ENCODE data around the gene COIL.
A peak's percentile ranks its signal among the peaks of the same experiment; 100 is the strongest.

Gene COIL

DNA sequence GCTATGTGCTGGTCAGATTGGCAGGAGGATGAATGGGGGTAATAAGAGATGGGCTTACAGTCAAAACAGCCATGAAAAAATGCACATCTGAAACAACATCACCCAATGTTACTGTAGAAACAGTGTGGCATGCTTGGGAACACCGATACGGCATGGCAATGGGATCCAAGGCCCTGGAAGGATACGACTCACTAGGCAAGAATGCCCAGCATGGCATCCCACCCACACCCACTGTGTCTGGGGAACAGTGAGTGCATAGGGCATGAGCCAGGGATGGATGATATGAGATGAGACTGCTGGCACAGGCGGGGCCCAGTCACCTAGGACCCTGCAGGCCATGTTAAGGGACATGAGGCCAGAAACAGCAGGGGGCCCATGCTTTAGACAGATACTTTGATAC is 58.5 kb downstream of the COIL start:
- no peak for DNase-seq

DNA sequence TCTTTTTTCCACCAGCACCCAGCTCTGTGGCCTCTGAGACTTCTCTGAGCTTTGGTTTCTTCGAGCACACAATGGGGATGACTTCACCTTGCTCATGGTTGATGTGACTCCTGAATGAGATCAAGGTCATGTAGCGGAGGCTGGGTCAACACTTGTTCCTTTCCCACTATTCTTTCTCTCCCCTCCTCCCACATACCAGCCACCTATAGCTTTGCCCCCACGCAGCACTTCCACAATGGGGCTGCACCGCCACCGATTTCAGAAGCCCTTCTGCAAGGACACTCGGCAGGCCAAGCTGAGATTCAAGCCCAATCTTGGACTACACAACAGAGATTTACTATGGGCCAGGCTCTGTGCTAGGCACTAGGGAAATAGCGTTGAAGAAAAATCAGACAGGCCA is 61.4 kb downstream of the COIL start:
- no peak for DNase-seq

DNA sequence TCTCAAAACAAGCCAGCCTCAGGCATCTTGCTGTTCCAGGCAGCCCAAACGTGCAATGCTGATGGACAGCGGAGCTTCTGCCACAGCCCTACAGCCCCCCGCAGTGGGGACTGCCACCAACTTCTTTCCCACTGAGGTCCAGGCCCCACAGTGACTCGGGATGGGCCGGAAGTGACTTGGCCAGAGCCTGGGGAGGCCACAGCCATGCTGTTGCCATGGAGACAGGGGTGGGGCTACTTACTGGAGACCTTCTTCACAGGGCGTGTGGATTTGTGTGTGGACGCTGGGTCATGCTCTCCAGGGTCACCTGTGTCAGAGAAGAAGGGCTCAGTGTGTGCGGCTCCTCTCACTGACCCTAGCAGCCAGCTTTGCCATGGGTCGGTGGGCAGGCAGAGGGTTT is 62.0 kb downstream of the COIL start:
- DNase-seq, result no peak

DNA sequence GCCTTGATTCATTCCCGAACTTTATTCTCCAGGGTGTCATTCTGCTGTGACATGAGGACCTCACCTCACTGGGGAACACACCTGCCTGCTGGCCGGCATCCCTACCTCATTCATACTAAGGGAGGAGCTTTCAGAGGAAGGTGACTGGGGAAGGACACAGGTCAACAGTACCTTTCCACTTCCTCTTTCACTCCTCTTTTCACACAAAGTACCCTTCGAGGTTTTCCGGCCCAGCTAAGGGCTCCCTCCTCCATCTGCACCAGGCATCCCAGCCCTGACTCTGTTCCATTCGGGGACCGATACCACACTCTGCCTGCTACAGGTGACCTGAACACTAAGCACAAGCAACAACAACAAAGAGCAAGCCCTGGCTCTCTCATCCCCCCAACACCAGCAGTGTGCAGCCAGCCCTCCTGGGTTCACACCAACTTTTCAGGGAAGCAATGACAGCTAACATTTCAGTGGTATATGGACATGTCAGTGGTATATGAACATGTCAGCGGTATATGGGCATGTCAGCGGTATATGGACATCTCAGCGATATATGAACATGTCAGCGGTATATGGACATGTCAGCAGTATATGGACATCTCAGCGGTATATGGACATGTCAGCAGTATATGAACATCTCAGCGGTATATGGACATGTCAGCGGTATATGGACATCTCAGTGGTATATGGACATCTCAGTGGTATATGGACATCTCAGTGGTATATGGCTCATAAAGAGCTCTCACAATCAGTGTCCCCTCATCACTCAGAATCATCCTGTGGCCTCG is 63.0 kb downstream of the COIL start:
- DNase-seq, result no peak

DNA sequence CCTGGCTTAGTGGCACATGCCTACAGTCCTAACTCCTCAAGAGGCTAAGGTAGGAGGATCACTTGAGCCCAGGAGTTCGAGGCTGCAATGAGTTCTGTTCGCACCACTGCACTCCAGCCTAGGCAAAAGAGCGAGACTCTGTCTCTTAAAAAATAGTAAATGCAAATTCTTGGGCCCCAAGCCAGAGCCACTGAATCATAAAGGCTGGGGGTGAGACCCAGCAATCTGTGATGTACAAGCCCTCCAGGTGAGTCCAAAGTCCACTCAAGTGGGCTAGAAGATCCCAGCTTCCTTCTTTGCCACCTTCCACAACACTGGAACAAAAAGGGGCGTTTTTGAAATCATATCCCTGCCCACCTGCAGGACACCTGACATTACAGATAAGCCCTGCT is 63.9 kb downstream of the COIL start:
- no peak for DNase-seq

DNA sequence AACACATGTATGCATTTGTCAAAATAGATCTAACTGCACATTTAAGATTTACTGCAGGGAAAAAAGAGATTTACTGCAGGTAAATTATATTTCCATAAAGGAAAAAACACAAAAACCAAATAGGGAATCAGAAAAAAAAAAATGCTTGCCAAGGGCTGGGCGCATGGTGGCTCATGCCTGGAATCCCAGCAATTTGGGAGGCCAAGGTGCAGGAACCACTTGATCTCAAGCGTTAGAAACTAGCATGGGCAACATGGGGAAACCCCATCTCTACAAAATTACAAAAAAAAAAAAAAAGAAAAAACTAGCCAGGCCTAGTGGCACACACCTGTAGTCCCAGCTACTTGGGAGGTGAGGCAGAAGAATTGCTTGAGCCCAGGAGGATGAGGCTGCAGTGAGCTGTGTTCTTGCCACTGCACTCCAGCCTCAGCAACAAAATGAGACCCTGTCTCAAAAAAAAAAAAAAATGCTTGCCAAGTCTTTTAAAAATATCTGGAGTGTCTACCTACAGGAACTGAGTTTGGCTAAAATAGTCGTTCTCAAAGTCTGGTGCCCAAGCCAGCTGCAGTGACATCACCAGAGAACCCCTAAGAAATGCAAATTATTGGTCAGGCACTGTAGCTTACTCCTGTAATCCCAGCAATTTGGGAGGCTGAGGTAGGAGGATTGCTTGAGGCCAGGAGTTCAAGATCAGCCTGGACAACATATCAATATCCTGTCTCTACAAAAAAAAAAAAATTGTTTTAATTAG is 64.5 kb downstream of the COIL start:
- DNase-seq, result no peak

DNA sequence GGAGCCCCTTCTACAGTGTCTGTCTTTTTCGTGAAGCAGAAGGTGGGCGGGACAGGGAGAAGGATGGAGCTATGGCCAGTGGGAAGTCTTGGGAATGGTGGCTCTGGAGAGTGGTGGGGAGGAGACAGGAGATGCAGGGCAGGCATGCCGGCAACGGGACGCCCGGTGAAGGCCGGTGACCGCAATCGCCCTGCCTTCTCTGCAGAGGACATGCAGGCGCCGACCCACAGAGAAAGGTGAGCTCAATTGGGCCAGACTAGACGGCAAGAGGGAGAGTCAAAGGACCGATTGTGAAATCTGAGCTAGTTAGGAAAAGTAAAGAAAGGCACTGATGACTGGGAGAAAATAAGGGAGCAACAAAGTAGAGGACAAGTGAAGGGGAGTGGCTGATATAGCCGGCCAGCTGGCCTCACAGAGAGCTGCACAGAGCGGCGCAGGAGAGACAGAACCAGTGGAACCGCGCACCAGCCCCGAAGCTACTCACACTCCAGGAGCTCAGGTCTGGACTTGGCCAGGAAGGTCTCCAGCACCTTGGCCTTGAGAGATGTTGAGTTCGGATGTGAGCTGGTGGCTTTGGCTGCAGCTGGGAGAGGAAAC is 65.9 kb downstream of the COIL start:
- DNase-seq, result no peak

DNA sequence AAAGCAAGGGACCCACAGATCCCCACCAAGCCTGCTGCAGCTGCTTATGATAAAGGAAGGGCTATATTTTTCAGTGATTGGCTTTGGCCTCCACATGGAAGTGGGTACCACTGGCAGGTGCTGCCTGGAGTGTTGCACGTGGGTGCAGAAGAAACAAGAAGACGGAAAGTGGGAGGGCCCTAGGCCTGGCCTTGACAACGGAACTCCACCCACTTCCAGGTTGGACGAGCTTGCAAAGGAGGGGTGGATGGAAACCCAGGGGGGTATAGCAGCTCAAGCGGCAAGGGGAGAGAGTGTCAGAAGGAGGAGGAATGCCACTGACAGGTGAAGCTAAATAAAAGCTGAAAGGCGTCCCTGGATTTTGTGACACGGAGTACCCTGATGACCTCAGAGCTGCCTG is 67.3 kb downstream of the COIL start:
- no peak for DNase-seq

GRCh38 chr17:56892333-56892732 is 68.5 kb downstream of the COIL start:
- no peak for DNase-seq

DNA sequence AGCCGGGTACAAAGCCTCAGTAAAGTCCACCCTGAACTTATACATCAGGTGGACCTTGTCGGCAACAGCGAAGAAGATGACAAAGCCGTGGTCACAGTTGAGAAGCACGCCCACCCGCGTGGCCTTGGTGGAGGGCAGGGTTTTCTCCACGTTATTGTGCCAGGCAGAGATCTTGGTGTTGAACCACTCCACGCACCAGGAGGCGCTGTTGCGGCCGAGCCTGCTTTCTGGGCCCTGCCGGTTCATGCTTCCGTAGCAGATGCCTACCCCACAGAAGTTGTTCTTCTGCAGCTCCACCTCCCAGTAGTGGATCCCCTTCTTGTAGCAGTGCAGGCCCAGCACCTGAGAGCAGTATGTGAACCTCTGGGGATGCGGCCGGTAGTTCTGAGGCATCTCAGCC is 69.1 kb downstream of the COIL start:
- peak; percentile 49 for DNase-seq

DNA sequence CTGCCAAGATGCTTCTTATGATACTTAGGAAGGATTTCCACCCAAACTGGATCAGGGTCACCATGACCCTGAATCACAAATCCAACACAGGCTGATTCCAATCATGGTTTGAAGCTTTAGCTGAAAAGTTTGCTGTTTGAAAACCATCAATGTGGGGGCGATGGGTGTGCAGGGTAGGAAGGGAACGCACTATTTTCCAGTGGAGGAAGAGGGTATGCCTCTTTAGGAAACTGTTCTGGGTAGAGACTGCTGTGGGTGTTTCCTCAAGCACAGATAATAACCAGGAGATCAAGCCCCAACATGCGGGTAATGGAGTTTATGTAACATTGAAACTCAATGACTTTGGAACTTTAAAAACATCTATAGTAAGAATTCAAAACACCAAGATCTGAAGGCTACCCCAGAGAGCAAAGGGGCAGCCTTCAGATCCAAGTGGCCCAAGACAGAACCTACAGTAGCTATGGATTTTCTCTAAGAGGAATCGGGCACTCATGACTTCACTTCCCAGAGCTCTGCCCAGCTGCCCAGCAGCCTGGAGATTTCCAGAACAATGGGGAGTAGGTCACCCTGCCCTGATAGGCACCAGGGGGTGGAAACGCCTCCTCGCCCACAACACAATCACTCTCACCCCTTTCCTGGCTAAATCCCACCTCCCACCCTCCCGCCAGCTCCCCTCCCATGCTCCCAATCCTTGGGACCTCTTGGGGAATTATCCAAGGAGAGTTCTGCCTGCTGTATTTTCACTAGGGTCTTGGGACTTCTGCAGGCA is 69.8 kb downstream of the COIL start:
- no peak for DNase-seq

- no peak for DNase-seq
Observed at GRCh38 chr17:56890390-56890789, 70.5 kb downstream of the COIL start.

All from activated gamma-delta T cell treated with Interleukin-2 at 50 U/mL for 16 hours (primary cell).